OCI-LY7 (cell line): ENCODE data around the gene ZNF750.

Experiments
- CTCF ChIP-seq: fragments of 200-600 bp; sonication (generic); conservative IDR thresholded peaks from 2 replicates; pipeline ENCODE4 v1.5.1; 2014; ENCODE audit warnings: mild to moderate bottlenecking, antibody characterized with exemption, low read length, moderate library complexity, mixed read lengths
- EZH2phosphoT487 ChIP-seq: fragments of 200-600 bp; sonication (generic); IDR thresholded peaks from 2 replicates; pipeline ENCODE4 v1.6.1; 2018; ENCODE audit warnings: low read depth, borderline replicate concordance, mild to moderate bottlenecking, mixed run types, antibody characterized with exemption, low read length, moderate library complexity, mixed read lengths

GRCh38 chr17:82867763-82868325 is 28.0 kb upstream of the ZNF750 start:
- no peak for TF ChIP-seq CTCF
- TF ChIP-seq EZH2phosphoT487: no peak
